Measurements from ENCODE around the gene LPP.
"Not testable (repeated sequence)": the region's sequence is repeated elsewhere in the genome, so short reads cannot be mapped to it uniquely, and the experiment has no call there.

The LPP gene

DNA sequence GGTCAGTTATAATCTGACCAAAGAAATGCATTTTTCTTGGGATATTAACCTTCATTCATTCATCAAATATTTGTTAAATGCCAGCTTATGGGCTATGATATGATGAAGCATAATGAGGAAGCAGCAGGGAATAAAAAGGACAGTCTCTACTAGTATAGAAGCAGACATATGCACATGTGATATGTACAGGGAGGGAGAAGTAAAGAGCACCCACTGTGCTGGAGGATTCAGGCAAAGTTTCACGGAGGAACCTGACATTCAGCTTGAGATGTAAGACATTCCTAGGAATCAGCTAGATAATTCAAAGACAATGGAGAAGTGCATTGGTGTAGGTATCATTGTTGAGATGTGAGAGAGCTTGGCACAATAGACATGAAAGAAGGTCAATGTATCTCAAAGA lies 450.7 kb downstream of the LPP start:
- DNase-seq (ENCODE audit: extremely low read depth in 1 of 2, low read depth in 1 of 2), result no peak

DNA sequence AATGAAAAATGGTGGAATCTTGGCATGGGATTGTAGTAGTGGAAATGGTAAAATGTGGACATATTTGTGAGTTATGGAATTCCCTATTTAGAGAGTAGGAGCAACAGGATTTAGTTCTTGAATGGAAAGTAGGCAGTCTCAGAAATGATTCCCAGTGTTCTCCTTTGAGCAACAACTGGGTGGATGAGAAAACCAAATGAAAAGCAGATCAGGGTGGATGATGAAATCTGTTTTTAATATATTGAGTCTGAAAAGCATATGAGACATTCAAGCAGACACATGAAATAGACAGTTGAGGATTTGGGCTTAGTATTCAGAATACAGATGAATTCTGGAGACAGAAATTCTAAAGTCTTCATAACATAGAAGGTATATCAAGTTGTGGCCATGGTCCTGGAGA lies 451.3 kb downstream of the LPP start:
- DNase-seq (ENCODE audit: extremely low read depth in 1 of 2, low read depth in 1 of 2), result no peak

DNA sequence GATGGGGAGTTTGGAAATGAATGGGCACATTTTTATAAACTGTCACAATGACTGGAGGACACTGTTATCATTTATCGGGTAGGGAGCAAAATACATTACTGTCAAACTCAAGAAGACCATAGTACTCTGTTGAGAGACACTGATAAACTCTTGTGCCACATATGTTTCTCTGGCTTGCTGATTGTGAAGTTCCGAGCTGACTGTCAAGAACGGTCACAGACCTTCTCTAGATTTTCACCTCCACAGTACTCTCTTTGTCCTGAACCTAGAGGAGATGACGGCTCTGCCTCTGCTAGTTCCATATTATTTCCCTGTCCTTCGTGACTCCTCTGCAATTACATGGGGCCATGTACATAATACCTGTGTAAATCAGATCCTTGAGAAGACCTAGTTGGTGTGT lies 451.9 kb downstream of the LPP start:
- DNase-seq (ENCODE audit: extremely low read depth in 1 of 2, low read depth in 1 of 2), result no peak

DNA sequence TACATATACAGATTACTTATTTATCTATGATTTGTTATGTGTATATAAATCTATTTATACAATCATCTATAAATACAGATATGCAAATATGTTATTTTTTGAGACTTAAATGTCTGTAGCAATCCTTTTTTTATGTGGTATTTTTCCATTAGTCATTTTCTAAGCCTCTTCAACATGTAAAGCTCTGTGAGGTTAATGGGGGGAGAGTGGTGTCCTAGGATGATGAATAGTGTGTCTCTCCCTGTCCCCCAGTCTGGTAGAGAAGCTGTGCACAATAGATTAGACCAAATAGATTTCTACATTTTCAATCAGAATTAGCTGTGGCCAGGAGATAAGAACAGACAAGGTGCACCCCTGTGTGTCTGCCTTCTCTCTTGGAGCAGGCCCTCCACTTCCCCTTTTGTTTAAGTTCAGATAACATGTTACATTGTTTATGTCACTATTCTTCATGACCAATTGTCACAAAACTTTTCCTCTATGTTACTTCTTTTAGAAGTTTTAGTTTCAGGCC lies 453.9 kb downstream of the LPP start:
- no peak for DNase-seq (ENCODE audit: extremely low read depth in 1 of 2, low read depth in 1 of 2)

DNA sequence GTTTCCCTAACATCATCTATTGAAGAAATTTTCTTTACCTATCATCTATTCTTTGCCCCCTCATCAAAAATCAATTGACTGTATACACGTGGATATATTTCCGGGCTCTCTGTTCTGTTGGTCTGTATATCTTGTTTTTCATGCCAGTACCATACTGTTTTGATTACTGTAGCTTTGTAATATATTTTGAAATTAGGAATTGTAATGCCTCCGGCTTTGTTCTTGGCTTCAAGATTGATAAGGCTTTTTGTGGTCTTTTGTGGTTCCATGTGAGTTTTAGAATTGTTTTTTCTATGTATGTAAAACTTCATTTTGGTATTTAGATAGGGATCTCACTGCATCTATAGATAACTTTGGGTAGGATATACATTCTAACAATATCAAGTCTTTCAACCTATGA lies 454.4 kb downstream of the LPP start:
- no peak for DNase-seq (ENCODE audit: extremely low read depth in 1 of 2, low read depth in 1 of 2)

DNA sequence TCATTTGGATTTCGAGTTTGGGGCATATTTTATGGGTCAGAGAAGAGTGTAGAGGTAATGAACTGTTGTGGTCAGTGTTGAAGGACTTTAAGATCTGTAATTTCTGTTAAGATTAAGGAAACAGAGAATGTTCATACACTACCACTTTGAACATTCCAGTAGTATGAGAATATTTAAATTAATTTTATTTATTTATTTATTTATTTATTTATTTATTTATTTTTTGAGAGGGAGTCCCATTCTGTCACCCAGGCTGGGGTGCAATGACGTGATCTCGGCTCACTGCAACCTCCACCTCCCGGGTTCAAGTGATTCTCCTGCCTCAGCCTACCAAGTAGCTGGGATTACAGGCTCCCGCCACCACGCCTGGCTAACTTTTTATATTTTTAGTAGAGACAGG lies 459.8 kb downstream of the LPP start:
- DNase-seq (ENCODE audit: extremely low read depth in 1 of 2, low read depth in 1 of 2), result not testable (repeated sequence)

DNA sequence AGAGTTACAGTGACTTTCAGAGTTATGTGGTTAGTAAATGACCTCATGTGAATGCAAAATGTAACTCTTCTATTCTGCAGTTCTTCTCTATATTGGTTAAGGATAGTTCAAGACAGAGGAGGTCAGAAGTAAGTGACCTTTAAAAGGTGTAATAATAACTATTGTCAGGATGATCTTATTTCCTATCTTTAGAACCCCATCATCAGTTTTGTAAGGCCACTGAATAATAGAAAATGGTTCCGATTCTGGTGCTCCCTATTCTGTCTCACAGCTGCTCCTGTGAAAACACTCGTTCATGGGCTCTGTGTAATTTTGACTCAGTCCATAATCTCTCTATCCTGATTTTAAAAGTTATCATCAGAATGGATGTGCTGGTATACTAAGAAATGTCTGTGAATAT lies 463.3 kb downstream of the LPP start:
- DNase-seq (ENCODE audit: extremely low read depth in 1 of 2, low read depth in 1 of 2), result no peak

DNA sequence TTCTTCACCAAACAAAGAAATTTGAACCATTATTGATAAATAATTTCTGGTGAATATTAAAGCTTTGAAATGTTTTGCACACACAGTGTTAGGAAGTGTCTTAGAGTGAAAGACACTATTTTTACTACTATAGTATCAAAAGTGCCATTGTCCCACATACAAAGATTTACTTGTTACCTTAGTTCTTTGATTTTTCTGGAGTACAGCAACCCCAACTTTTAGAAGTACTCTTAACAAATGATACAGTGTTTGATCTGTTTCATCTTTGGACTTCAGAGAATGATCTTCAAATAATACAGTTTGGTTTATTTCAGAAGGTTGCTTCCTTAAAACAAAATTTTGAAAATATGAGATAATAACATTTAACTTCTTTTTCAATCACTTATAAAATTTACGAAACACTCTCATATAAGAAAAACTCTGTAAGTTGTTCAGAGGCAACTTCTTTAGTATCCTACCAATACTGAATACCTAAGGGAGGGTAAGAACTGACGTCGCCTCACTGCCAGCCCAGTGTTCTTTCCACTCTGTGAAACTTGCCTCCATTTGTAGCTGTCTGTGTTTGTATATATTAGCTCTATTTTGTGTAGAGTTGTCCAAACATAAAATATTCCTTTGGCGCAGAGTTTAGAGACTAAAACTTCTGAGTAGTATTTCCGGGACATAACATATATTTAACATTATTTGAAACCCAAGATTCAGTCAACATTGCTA lies 464.2 kb downstream of the LPP start:
- no peak for DNase-seq (ENCODE audit: extremely low read depth in 1 of 2, low read depth in 1 of 2)

DNA sequence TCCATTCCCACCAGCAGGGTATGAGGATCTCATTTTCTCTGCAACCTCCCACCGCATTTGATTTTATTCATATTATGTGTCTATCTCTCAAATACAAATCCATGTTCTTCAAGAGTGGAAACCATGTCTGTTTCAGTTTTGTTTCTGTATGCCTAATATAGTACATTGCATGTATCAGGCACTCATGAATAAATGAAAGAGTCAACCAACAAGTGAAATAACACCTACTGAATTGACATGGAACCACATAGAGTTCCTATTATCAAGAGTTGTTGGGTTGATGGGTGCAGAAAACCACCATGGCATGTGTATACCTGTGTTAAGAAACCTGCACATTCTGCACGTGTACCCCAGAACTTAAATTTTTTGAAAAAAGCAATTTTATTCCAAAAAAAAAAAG lies 466.8 kb downstream of the LPP start:
- no peak for DNase-seq (ENCODE audit: extremely low read depth in 1 of 2, low read depth in 1 of 2)

DNA sequence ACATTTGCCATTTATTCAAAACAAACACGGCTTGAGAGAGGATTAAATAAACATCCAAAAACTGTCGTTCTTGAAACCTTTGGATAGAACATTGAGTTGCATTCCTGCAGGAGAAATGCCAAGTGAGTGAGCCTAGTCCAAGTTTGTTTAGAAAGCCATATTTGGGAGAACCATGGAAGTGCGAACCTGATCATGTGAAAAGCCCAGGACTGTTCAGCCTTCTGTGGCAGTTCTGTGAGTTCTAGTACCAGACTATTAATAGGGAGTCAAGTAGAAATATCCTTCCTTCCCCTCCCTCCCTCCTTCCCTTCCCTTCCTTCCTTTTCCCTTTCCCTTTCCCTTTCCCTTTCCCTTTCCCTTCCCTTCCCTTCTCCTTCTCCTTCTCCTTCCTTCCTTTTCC lies 470.4 kb downstream of the LPP start:
- DNase-seq (ENCODE audit: extremely low read depth in 1 of 2, low read depth in 1 of 2), result no peak

DNA sequence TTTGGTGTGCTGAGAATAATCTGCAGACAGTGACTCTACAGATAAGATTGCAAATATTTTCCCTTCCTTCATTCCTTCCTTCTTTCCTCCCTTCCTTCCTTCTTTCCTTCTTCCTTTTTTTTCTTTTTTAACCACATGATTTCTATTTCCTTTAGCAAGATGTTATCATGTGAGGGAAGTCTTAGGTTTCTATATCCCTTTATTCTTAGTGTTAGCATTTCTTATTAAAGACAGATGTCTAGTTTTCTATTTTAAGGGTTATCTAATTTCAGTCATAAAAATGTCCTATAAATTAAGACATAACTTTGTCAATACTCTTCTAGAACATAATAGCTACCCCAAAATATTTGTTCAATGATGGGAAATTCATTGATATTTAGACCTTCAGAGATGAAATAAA lies 470.9 kb downstream of the LPP start:
- DNase-seq (ENCODE audit: extremely low read depth in 1 of 2, low read depth in 1 of 2), result no peak

DNA sequence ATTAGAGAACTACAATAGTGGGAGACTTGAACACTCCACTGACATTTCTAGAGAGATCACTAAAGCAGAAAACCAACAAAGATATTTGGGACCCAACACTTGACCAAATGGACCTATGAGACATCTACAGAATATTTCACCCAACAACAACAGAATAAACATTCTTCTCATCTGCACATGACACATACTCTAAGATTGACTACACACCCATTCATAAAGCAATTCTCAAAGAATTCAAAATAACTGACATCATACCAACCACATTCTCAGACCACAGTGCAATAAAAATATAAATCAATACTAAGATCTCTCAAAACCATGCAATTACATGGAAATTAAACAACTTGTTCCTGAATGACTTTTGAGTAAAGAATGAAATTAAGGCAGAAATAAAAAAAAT lies 473.7 kb downstream of the LPP start:
- DNase-seq (ENCODE audit: extremely low read depth in 1 of 2, low read depth in 1 of 2), result no peak

DNA sequence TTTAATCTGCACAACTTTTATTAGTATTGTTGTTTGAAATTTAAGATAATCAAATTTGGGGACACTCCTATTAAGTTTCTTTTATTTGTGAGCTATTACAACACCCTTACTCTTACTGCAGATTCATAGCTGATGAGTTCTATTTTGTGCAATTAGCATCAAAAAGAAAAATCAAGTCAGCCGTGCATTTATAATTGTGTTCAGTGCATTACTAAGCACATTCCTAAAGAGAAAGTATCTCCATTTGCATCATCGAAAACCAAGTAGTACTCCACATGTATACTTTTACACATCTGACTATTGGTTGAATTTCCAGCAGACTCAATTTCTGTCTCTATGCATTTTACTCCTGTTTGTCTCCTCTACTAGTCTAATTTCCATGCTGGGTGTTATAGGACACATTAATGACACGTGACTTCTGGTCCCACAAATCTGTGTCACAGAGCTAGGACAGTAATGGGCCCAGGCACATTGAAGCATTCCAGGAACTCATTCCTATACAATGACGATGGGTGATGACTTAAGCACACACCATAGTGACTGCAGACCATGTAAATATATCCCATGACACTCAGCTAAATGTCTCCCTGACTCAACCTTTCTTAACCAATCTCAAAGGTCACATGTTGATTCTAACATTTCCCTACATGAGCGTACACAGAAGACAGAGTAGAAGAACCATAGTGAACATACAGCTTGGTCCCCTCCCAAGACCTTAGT lies 477.5 kb downstream of the LPP start:
- no peak for DNase-seq (ENCODE audit: extremely low read depth in 1 of 2, low read depth in 1 of 2)

DNA sequence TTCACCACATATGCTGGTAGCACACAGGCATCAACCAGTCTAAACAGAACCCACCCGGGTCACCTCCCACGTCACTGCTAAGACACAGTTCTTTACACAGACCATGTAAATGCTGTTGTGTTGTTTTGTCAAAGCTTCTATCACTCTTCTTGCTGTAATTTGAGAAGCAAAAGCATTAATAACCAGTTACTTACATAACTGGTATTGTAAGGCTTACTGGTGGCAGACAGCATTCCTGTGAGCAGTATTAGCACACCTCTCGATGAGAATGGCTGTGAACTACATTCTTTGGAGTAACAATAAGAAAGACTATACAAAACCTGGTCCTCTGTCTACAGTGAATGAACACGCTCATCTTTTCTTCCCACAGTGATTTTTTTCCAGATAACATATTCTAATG lies 479.2 kb downstream of the LPP start:
- DNase-seq (ENCODE audit: extremely low read depth in 1 of 2, low read depth in 1 of 2), result no peak

DNA sequence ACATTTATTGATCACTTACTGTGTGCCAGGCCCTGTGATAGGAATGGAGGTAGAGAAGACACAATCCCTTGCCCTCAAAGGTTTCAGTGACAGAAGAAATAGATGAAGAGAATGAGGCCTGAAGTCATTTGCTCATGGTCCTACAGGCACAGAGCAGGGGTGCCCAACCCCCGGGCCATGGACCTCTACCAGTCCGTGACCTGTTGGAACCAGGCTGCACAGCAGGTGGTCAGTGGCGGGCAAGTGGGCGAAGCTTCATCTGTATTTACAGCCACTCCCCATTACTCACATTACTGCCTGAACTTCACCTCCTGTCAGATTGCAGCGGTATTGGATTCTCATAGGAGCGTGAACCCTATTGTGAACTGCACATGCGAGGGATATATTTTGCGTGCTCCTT lies 480.3 kb downstream of the LPP start:
- DNase-seq (ENCODE audit: extremely low read depth in 1 of 2, low read depth in 1 of 2), result no peak

DNA sequence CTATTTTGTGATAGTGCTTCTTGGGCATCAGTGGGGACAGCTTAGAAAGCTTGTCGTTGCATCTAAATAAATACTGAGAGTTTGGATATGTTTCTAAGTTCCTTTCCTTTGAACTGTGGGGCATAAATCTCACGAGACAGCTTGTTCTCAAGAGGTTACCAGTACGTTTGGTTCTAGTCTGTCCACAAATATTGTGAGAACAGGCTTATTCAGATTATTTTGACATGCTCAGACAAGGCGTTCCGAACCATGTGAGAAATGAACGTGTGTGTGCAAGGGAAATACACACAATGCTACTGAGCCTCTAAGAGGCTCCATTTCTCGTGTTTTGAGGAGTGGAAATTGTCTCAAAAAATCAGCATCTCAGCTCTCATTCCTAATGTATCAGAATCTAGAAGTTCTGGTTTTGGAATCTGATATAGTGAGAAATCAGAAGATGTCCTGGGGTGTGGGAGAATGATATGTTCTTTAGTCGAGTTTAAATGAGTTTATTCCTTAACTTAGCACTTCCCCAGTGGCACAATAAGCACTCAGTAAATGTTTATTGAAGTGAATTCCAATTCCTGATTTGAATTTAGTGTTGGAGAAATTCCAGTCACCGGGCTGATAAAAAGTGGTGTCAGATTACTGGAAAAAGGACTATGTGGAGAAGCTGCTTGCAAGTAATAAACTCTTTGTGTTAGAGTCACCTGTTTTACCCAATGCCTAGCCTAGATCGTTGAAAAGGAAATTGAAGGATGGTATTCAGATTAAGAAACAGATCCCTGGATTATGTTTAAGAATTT lies 481.5 kb downstream of the LPP start:
- DNase-seq (ENCODE audit: extremely low read depth in 1 of 2, low read depth in 1 of 2), result no peak

DNA sequence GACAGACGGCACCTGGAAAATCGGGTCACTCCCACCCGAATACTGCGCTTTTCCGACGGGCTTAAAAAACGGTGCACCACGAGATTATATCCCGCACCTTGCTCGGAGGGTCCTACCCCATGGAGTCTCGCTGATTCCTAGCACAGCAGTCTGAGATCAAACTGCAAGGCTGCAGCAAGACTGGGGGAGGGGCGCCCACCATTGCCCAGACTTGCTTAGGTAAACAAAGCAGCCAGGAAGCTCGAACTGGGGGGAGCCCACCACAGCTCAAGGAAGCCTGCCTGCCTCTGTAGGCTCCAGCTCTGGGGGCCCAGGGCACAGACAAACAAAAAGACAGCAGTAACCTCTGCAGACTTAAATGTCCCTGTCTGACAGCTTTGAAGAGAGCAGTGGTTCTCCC lies 482.3 kb downstream of the LPP start:
- not testable (repeated sequence) for DNase-seq (ENCODE audit: extremely low read depth in 1 of 2, low read depth in 1 of 2)

DNA sequence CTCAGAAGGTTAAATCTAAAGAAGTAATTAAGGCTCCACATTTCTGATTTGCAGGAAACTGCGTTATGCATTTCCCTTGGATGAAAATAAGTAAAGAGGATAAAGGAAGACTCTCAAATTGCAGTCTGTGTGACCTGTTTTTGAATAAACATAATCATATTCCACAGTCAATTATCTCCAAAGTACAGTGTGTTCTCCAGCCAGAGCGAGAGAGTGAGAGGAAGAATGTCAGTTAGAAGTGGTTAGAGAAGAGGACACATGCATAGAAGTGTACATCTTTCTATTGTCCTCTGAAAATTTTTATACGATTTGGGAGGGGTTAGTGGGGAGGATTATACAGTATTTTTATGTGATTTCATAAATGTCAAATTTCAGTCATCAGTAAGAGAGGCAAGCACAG lies 487.1 kb downstream of the LPP start:
- DNase-seq (ENCODE audit: extremely low read depth in 1 of 2, low read depth in 1 of 2), result no peak

DNA sequence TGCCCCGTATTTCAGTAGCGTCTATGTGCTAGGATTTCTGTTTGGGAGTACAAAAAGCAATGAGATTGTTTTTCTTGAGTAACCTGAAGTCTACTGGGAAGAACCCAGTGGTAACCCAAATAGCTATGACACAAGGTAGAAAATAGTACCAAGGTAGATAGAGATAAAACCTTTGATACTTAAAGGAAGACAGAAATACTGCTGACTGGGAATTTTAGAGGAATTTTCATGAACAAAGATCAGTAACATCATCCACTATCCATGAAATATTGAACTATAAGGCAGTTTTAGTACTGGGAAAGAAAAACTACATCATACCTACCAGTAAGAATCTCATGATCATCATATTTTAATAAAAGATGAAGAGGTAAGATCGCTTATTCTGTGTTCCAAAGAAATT lies 489.8 kb downstream of the LPP start:
- DNase-seq (ENCODE audit: extremely low read depth in 1 of 2, low read depth in 1 of 2), result no peak

DNA sequence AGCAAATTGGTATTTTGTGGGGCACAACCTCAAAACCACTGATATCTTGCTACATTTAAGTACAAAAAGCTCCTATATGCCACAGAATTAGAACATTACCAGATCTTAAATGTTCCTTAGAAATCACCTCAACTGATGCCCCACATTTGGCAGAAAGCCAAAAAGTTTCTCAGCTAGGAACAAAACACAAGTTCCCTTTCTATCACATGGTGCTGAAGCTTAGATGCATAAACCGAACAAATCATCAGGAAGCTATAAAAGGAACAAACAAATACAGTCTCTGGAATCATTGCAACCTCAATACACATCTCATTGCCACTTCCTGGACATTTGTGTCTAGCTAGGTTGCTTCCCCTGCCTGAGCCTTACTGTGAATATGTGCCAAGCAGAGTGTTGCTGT lies 492.6 kb downstream of the LPP start:
- DNase-seq (ENCODE audit: extremely low read depth in 1 of 2, low read depth in 1 of 2), result no peak

DNA sequence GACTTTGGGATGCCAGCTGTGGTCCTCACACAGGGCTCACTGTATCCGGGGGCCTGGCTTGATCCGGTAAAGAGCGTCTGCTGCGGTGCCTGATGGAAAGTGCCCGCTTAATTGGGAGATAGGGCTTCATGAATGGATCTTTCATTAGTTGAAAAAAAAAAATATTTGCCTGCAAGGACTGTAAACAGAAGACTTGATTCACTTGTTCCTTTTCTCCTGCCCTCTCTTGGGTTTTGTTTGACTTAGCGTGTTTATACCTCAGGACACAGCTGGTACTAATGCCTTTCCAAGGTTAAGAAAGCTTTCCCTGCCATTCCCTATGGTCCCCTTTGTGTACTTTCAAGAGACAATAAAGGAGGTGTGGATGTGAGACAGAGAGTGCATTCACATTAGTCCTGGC lies 493.3 kb downstream of the LPP start:
- DNase-seq (ENCODE audit: extremely low read depth in 1 of 2, low read depth in 1 of 2), result no peak

DNA sequence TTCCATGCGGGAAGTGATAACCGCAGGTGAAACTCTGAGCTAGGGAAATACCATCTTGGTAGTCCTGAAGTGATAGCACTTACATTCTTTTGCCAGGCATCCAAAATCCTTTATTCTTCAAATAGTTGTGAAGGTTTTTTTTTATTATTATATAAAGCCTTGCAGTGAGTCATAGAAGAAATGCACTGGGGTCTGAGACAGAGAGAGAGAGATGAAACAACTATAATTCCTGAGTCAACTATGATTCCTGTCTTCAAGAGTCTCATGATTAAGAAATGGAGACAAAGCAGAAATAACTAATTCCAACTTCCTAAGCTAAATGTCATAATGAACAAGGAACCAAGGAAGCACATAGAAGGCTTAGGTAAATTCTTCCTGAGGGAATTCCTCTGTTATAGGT lies 495.6 kb downstream of the LPP start:
- DNase-seq (ENCODE audit: extremely low read depth in 1 of 2, low read depth in 1 of 2), result no peak
